Left renal cortex interstitium (tissue), 4 donors: ENCODE results near the gene SLC25A11. TPM values are rescaled to one million over a fixed set of nuclear protein-coding genes. Genes with fewer than 3 reads are reported as not detected.
"Not testable (repeated sequence)": the region's sequence is repeated elsewhere in the genome, so short reads cannot be mapped to it uniquely, and the experiment has no call there.

ENCODE experiments used
- DNase-seq, 4 donors: peaks; one replicate each; pipeline ENCODE4 v3.0.0-alpha.2; 2013; ENCODE audit warnings: low read depth in 4 of 4, low spot score in 2 of 4, missing footprints in 1 of 4
- polyA plus RNA-seq, 4 donors: library from polyadenylated mRNA; unstranded; fragments of 120-200 nt; gene quantifications; one replicate each; pipeline ENCODE4 v1.2.1, GENCODE V29; 2013; ENCODE audit not compliant: insufficient read length in 4 of 4

Gene SLC25A11
- polyA plus RNA-seq, 4 donors = 71.0 to 94.7 (median 83.0) TPM

DNA sequence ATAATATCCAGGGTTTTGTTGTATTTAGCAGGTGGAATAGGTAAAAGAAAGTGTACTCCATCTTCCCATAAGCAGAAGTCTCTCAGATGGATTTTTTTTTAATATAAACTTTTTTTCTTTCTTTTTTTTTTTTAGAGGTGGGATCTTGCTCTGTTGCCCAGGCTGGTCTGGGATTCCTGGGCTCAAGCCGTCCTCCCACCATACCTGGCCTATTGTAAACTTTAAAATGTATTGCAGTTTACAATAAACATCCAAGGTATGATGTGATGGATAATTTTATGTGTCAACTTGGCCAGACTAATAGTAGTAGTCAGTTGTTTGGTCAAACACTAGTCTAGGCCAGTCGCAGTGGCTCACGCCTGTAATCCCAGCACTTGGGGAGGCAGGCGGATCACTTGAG, 18.5 kb downstream of the SLC25A11 start:
- DNase-seq = no peak

- no peak for DNase-seq
Measured at GRCh38 chr17:4920351-4921048, 19.3 kb downstream of the SLC25A11 start.

- DNase-seq = no peak
Measured at GRCh38 chr17:4919511-4920047, 20.3 kb downstream of the SLC25A11 start.

- not testable (repeated sequence) for DNase-seq
Measured at GRCh38 chr17:4914551-4914950, 25.3 kb downstream of the SLC25A11 start.

- no peak for DNase-seq
Measured at GRCh38 chr17:4913994-4914393, 25.9 kb downstream of the SLC25A11 start.

GRCh38 chr17:4908711-4909496, 30.9 kb downstream of the SLC25A11 start:
- DNase-seq = peak in 3 of 4 donors; percentile 65 to 78 (median 78)

DNA sequence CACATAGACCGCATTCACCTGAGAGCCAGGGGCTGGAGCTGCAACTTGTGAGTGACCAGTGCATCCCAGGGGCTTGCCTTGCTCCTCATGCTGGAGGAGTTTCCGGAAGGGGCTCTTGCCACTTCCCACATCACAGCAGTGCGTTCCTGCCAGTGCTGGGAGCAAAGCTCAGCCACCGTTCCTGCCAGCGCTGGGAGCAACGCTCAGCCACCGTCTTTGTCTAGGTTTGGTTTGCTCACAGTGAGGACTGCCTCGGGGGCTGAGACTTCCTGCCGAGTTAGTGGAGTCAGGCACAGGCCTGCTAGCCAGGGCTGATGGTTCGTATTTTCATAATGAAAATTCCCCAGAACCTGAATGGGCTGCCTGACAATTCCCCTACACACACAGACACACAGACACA, 31.5 kb downstream of the SLC25A11 start:
- DNase-seq = no peak

DNA sequence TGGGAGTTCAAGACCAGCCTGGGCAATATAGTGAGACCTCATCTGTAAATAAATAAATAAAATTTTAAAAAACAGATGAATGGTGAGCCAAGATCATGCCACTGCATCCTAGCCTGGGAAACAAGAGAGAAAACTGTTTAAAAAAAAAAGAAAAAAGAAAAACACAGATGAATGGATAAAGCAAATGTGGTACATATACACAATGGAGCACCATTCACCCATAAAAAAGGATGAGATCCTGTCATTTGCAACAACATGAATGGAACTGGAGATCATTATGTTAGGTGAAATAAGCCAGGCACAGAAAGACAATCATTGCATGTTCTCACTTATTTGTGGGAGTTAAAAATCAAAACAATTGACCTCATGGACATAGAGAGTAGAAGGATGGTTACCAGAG, 33.2 kb downstream of the SLC25A11 start:
- not testable (repeated sequence) for DNase-seq

- peak in 2 of 4 donors; percentile 71 to 83 for DNase-seq
Measured at GRCh38 chr17:4903051-4903818, 36.6 kb downstream of the SLC25A11 start, which contains the start of gene CHRNE. TSS of gene CHRNE (minus strand) at chr17:4903098. CDS start at chr17:4903063, 35 bp downstream.

- no peak for DNase-seq
Measured at GRCh38 chr17:4902540-4902939, 37.3 kb downstream of the SLC25A11 start.

DNA sequence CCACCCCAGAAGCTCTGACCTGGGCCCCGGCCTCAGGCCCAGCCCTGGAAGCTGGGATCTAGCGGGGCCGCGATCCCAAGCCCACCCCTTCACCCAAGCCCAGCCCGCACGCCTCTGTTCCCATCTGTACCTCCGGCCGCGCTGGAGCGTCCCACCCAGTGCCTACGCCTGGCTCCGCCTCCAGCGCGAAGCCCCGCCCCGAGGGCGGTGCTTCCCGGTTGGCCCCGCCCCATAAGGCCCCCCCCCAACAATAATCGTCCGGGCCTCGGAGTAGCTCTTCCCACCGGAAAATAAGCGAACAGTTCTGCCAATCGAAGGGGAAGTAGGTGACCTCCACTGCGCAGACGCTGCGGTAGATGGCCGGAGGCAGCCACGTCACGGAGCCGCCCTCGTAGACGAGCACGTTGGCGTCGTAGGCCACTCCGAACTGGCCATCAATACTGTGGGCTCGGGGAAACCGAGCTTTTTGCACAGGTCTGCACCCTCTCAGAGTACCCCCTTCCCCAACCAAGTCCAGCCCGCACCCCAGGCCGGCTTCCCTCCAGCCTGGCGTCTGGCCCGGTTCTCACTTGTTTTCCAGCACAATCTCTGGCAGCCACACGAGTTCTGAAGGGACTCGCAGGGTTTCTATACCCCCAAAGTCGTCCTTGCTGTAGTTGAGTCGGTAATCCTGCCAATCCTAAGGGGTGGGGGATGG, 38.0 kb downstream of the SLC25A11 start:
- DNase-seq = no peak

DNA sequence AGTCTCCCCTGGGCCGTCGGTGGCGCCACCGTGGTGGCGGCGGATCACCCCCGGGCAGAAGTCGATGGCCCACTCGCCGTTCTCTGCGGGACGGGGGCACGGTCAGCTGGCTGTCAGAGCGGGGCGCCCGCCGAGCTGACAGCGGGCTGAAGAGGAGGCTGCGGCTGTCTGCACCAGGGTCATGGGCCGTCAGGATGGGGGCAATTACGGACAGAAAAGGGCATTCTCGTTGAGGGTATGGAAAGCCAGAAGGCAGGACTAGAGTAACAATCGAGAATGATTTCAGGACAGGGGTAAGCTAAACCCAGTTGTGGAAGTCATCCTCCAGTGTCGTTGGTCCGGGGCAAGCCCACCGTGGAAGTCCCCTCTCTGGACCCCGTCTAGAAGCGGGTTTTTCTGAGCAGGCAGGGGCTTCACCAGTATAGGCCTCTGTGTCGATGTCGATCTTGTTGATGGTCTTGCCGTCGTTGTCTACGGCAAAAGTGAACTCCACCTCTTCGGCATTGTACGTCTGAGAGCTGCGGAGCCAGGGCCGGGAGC, 38.7 kb downstream of the SLC25A11 start:
- DNase-seq = no peak

- DNase-seq = no peak
Measured at GRCh38 chr17:4900231-4901107, 39.4 kb downstream of the SLC25A11 start.

DNA sequence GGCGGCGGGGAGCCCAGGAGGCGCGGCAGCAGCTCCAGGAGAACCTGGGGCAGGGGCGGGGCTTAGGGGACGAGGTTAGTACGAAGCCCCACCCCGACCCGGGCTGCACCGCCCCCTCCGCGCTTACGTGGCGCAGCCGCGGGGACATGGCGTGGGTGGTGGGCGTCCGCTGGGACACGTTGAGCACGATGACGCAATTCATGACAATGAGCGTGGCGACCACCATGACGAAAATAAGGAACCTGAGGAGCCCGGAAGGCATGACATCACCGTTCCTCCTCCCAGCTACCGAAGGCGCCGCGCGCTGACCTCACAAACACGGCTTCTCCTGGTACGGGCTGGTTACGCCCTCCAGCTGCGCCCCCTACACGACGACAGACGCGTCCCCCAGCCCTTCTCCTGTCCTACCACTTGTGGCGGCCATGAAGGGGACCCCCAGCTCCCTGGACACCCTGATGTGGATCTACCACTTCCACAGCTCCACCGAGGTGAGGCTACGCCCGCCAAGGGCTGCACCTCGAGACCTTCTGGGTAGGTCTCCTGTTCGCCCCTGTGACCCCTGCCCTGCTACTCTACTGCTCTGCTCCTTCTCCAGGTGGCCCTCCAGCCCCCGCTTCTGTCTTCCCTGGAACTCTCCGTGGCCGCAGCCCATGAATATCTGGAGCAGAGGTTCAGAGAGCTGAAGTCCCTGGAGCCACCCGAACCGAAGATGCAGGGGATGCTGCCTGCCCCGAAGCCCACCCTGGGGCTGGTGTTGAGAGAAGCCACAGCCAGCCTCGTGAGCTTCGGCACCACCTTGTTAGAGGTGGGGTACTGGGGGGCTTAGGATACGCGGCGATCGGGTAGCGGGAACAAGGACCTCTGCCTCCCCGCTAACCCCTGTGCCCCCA, 40.3 kb downstream of the SLC25A11 start, which contains the start of gene C17orf107:
C17orf107 (plus strand) TSS at position 196 of the 890 bp plus-strand sequence; CDS start at position 423, 227 bp downstream.
- DNase-seq = peak in 1 of 4 donors; percentile 63

GRCh38 chr17:4898927-4899326, 40.9 kb downstream of the SLC25A11 start:
- no peak for DNase-seq

DNA sequence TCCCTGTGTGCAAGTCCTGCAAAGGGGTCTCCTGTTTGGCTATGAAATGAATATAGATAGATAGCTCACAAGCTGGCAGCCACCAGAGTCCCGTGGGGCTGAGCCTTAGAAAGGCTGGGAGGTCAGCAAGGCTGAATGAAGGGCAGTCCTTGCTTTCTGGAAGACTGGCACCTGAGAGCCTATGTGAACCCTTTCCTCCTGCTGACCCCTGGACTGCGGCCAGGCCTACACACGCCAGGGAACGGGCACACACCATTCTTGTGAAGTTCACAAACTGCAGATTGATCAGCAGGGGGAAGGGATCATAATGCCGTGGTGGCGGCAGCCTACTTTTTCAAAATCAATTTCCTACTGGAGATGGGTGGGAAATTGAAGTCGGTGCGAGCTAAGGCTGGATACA, 41.5 kb downstream of the SLC25A11 start:
- DNase-seq = no peak

- DNase-seq = no peak
Measured at GRCh38 chr17:4897785-4898184, 42.1 kb downstream of the SLC25A11 start.

DNA sequence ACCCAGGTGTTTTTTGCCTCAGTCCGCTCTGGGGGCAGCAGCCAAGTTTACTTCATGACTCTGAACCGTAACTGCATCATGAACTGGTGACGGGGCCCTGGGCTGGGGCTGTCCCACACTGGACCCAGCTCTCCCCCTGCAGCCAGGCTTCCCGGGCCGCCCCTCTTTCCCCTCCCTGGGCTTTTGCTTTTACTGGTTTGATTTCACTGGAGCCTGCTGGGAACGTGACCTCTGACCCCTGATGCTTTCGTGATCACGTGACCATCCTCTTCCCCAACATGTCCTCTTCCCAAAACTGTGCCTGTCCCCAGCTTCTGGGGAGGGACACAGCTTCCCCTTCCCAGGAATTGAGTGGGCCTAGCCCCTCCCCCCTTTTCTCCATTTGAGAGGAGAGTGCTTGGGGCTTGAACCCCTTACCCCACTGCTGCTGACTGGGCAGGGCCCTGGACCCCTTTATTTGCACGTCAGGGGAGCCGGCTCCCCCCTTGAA, 42.6 kb downstream of the SLC25A11 start:
- DNase-seq = no peak
